GM12878 (cell line): ENCODE results near the gene KDM5B. TPM values are rescaled to one million over a fixed set of nuclear protein-coding genes. Genes with fewer than 3 reads are reported as not detected.

Experiments
- ATAC-seq: fragments of 200-7000 bp; cut with Tn5 transposase; 3 replicates; pipeline ENCODE4 v1.9.1; 2020; ENCODE audit warnings: mild to moderate bottlenecking, moderate library complexity
- BruUV-seq: library from RNA; stranded (reverse); fragments of 400-500 nt; replicated peaks from 2 replicates; lab custom pipeline; 2021; lab: Mats Ljungman, UMichigan
- CTCF ChIA-PET: fragments of 300-600 bp; sonication (Branson Sonifier 250); formaldehyde crosslinking; extraction: SDS; loops from one replicate; lab custom pipeline; 2021; ENCODE audit warnings: inconsistent platforms; lab: Yijun Ruan, JAX
- POLR2A ChIA-PET: fragments of 350-600 bp; formaldehyde crosslinking; extraction: SDS; loops from one replicate; lab custom pipeline; 2021; ENCODE audit warnings: inconsistent platforms; lab: Charles Lee
- RAD21 ChIA-PET: fragments of 300-600 bp; sonication (Branson Sonifier 250); formaldehyde crosslinking; loops from one replicate; lab custom pipeline; 2023; ENCODE audit warnings: antibody characterized with exemption; ENCODE audit not compliant: unreplicated experiment; lab: Charles Lee
- SMC1A ChIA-PET: fragments of 300-600 bp; sonication (Branson Sonifier 250); formaldehyde crosslinking; loops from one replicate; lab custom pipeline; 2023; ENCODE audit not compliant: unreplicated experiment, uncharacterized antibody; lab: Charles Lee
- DNase-seq: peaks from one replicate; pipeline ENCODE4 v3.0.0-alpha.2; 2011; ENCODE audit warnings: low read depth, low spot score
- FAIRE-seq: peaks from 3 replicates; lab custom pipeline; 2011; peaks lifted over from hg19 to GRCh38; lab: Jason Lieb, UNC
- H2AFZ ChIP-seq: 2 replicates; pipeline ENCODE4 v1.6.0; 2011; ENCODE audit warnings: low read depth, low read length, control low read depth; ENCODE audit not compliant: control insufficient read depth
- H3K27ac ChIP-seq: 2 replicates; pipeline ENCODE4 v1.5.1; 2011; ENCODE audit warnings: control low read depth; ENCODE audit not compliant: control insufficient read depth, insufficient read depth
- H3K27me3 ChIP-seq, 2 experiments: replicated peaks in 1 of 2; 2 replicates each; pipeline versions ENCODE4 v1.6.0 to v1.6.1; 2011; ENCODE audit warnings: low read length in 1 of 2; ENCODE audit not compliant: control insufficient read depth in 2 of 2, insufficient read depth in 2 of 2
- H3K36me3 ChIP-seq, 2 experiments: 2 replicates each; pipeline ENCODE4 v1.5.1; 2011; ENCODE audit warnings: low read length in 1 of 2; ENCODE audit not compliant: control insufficient read depth in 2 of 2, insufficient read depth in 2 of 2
- H3K4me1 ChIP-seq: 2 replicates; pipeline ENCODE4 v1.6.1; 2011; ENCODE audit warnings: mild to moderate bottlenecking, low read length, moderate library complexity, mixed read lengths; ENCODE audit not compliant: control insufficient read depth, insufficient read depth
- H3K4me2 ChIP-seq: 2 replicates; pipeline ENCODE4 v1.6.0; 2011; ENCODE audit warnings: control low read depth; ENCODE audit not compliant: control insufficient read depth, insufficient read depth
- H3K4me3 ChIP-seq: fragments of 200-600 bp; sonication (generic); 2 replicates; pipeline ENCODE4 v1.5.1; 2016
- H3K79me2 ChIP-seq: 2 replicates; pipeline ENCODE4 v1.6.0; 2011; ENCODE audit warnings: low read length; ENCODE audit not compliant: control insufficient read depth, insufficient read depth
- H3K9ac ChIP-seq: 2 replicates; pipeline ENCODE4 v1.8.0; 2011; ENCODE audit warnings: low read length, control low read depth, mixed read lengths; ENCODE audit not compliant: control insufficient read depth, insufficient read depth
- H3K9me3 ChIP-seq: replicated peaks from 3 replicates; pipeline ENCODE4 v1.5.1; 2011; ENCODE audit warnings: mild to moderate bottlenecking, low read length; ENCODE audit not compliant: control insufficient read depth, insufficient read depth
- H4K20me1 ChIP-seq: 2 replicates; pipeline ENCODE4 v1.6.0; 2011; ENCODE audit not compliant: control insufficient read depth, insufficient read depth
- BCL3 ChIP-seq: IDR thresholded peaks from 2 replicates; pipeline ENCODE4 v1.6.1; 2011; ENCODE audit warnings: borderline replicate concordance, low read depth, mild to moderate bottlenecking, moderate library complexity, low read length; ENCODE audit not compliant: insufficient read depth, poor library complexity, severe bottlenecking
- CEBPB ChIP-seq, 2 experiments: fragments of 150-350 bp in 1 of 2; IDR thresholded peaks; 2 replicates each; pipeline ENCODE4 v1.6.1; 2012 to 2014; ENCODE audit warnings: low read depth in 2 of 2, low read length in 2 of 2, borderline replicate concordance in 1 of 2, inconsistent platforms in 1 of 2
- CHD2 ChIP-seq: IDR thresholded peaks from 2 replicates; pipeline ENCODE4 v1.6.1; 2011; ENCODE audit warnings: low read depth, low read length, improper control_type of control experiment, borderline replicate concordance
- CREB1 ChIP-seq: IDR thresholded peaks from 2 replicates; pipeline ENCODE4 v1.6.1; 2012; ENCODE audit warnings: low read depth, mild to moderate bottlenecking, inconsistent platforms
- DPF2 ChIP-seq: fragments of 450-650 bp; IDR thresholded peaks from 2 replicates; pipeline ENCODE4 v1.6.1; 2017; ENCODE audit warnings: mild to moderate bottlenecking
- GATAD2B ChIP-seq: fragments of 450-650 bp; conservative IDR thresholded peaks from 2 replicates; pipeline ENCODE4 v1.6.1; 2017; ENCODE audit warnings: low read depth, mild to moderate bottlenecking, moderate library complexity
- HDAC2 ChIP-seq: fragments of 200-600 bp; sonication (generic); IDR thresholded peaks from 2 replicates; pipeline ENCODE4 v1.6.1; 2017
- HSF1 ChIP-seq: fragments of 150-350 bp; IDR thresholded peaks from 2 replicates; pipeline ENCODE4 v1.6.1; 2014; ENCODE audit warnings: mild to moderate bottlenecking, low read depth, low read length
- IKZF2 ChIP-seq, 2 experiments: fragments of 450-650 bp; IDR thresholded peaks; 2 replicates each; pipeline ENCODE4 v1.6.1; 2017; ENCODE audit warnings: mild to moderate bottlenecking in 2 of 2, moderate library complexity in 2 of 2
- KAT2A ChIP-seq: conservative IDR thresholded peaks from 2 replicates; pipeline ENCODE4 v1.6.1; 2011; ENCODE audit warnings: low read depth, low read length; ENCODE audit not compliant: control insufficient read depth
- MTA3 ChIP-seq: IDR thresholded peaks from 2 replicates; pipeline ENCODE4 v1.6.1; 2012; ENCODE audit warnings: low read length, inconsistent platforms, borderline replicate concordance
- NFIC ChIP-seq: IDR thresholded peaks from 2 replicates; pipeline ENCODE4 v1.6.1; 2012; ENCODE audit warnings: low read depth, mild to moderate bottlenecking, inconsistent platforms, low read length, moderate library complexity
- RELB ChIP-seq: fragments of 450-650 bp; IDR thresholded peaks from 2 replicates; pipeline ENCODE4 v1.6.1; 2017; ENCODE audit warnings: low read depth, mild to moderate bottlenecking, moderate library complexity
- SP1 ChIP-seq: IDR thresholded peaks from one replicate; pipeline ENCODE4 v1.6.1; 2011; ENCODE audit warnings: low read depth, low read length
- WRNIP1 ChIP-seq: IDR thresholded peaks from 2 replicates; pipeline ENCODE4 v1.6.1; 2011; ENCODE audit warnings: low read depth, low read length, improper control_type of control experiment, borderline replicate concordance
- ZNF207 ChIP-seq: fragments of 450-650 bp; IDR thresholded peaks from 2 replicates; pipeline ENCODE4 v1.6.1; 2014; ENCODE audit warnings: antibody characterized with exemption, mild to moderate bottlenecking, borderline replicate concordance
- WGBS: methylation state at CpG from one replicate; pipeline ENCODE4 v1.1.6; 2016; ENCODE audit warnings: low lambda C conversion rate; ENCODE audit not compliant: insufficient replicate concordance, insufficient coverage; ENCODE audit errors: missing lambda C conversion rate; 5-methylcytosine and 5-hydroxymethylcytosine counted together
- in situ Hi-C: fragments of 300-500 bp; cut with MboI; formaldehyde crosslinking; loops from 9 replicates; pipeline ENCODE4 v1.14.3; 2018; ENCODE audit warnings: mixed read lengths
- intact Hi-C: fragments of 100-400 bp; cut with micrococcal nuclease; formaldehyde crosslinking; loops from one replicate; pipeline ENCODE4 v1.14.2; 2022; ENCODE audit not compliant: unreplicated experiment
- polyA plus RNA-seq, 11 experiments: library from polyadenylated mRNA; depleted of rRNA in 4 of 11; unstranded in 6 of 11; stranded (reverse) in 5 of 11; fragments of >200 nt; fragmentation: Nextera tagmentation in 4 of 11; fragmentation: Illumina TruSeq in 1 of 11; extraction: Ambion mirVana in 4 of 11; extraction: Trizol in 1 of 11; gene quantifications; 1 replicate in 1 of 11; 2 replicates in 10 of 11; pipeline versions ENCODE4 v1.2.1 to v1.2.3, GENCODE V29; 2011 to 2016; ENCODE audit warnings: inconsistent platforms in 2 of 11, missing spikeins in 2 of 11, low read depth in 1 of 11
- total RNA-seq, 4 experiments: library from RNA; depleted of rRNA in 3 of 4; stranded (reverse); fragments of >200 nt in 3 of 4; fragmentation: Illumina TruSeq in 1 of 4; extraction: Trizol in 1 of 4; gene quantifications; 2 replicates each; pipeline versions ENCODE4 v1.2.1 to v1.2.3, GENCODE V29; 2013 to 2021
- TF ChIP-seq, protein P1 (sequence below): fragments of 450-650 bp; IDR thresholded peaks from 2 replicates; pipeline ENCODE4 v1.6.1; 2016; ENCODE audit warnings: mild to moderate bottlenecking, moderate library complexity, borderline replicate concordance

Gene KDM5B
- total and polyA plus RNA-seq, 10 of the 15 experiments (the other 5 are each of a cell fraction or from before 2014, with no cell fraction given): 1.7 to 26.6 (median 8.1) TPM

- no peak for FAIRE-seq
- no TSS peak for BruUV-seq
- WGBS: 16% methylated on average over 2 of the region's 2 CpGs
- RAD21 ChIA-PET: no interaction called here
- no peak for DNase-seq
- SMC1A ChIA-PET: no interaction called here
- H2AFZ ChIP-seq: no peak overlapping the region
- POLR2A ChIA-PET: no interaction called here
- H3K9me3 ChIP-seq: no peaks in the 10 kb centered on the region
- no peak overlapping the region for H3K4me3 ChIP-seq
- H3K36me3 ChIP-seq: no peaks in the 10 kb centered on the region
- no peak overlapping the region for H3K4me2 ChIP-seq
- no peak for ATAC-seq
- no peak overlapping the region for H3K27ac ChIP-seq
- H4K20me1 ChIP-seq: no peaks in the 10 kb centered on the region
- no peaks in the 10 kb centered on the region for H3K79me2 ChIP-seq
- CTCF ChIA-PET: no interaction called here
- H3K4me1 ChIP-seq: no peaks in the 10 kb centered on the region
- intact Hi-C loops: no loop called here
- peaks cover 1 to 2% of the 10 kb centered on the region in 2 experiments; a peak in 3 of 4 replicates for H3K27me3 ChIP-seq
- in situ Hi-C loops: no loop called here
- no peak overlapping the region for H3K9ac ChIP-seq
- TF ChIP-seq, protein P1, sequence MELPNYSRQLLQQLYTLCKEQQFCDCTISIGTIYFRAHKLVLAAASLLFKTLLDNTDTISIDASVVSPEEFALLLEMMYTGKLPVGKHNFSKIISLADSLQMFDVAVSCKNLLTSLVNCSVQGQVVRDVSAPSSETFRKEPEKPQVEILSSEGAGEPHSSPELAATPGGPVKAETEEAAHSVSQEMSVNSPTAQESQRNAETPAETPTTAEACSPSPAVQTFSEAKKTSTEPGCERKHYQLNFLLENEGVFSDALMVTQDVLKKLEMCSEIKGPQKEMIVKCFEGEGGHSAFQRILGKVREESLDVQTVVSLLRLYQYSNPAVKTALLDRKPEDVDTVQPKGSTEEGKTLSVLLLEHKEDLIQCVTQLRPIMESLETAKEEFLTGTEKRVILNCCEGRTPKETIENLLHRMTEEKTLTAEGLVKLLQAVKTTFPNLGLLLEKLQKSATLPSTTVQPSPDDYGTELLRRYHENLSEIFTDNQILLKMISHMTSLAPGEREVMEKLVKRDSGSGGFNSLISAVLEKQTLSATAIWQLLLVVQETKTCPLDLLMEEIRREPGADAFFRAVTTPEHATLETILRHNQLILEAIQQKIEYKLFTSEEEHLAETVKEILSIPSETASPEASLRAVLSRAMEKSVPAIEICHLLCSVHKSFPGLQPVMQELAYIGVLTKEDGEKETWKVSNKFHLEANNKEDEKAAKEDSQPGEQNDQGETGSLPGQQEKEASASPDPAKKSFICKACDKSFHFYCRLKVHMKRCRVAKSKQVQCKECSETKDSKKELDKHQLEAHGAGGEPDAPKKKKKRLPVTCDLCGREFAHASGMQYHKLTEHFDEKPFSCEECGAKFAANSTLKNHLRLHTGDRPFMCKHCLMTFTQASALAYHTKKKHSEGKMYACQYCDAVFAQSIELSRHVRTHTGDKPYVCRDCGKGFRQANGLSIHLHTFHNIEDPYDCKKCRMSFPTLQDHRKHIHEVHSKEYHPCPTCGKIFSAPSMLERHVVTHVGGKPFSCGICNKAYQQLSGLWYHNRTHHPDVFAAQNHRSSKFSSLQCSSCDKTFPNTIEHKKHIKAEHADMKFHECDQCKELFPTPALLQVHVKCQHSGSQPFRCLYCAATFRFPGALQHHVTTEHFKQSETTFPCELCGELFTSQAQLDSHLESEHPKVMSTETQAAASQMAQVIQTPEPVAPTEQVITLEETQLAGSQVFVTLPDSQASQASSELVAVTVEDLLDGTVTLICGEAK: no peak
- no peak for TF ChIP-seq MTA3
- TF ChIP-seq BCL3: no peak
- TF ChIP-seq CEBPB (IDR thresholded peaks at IDR 0.05; ENCODE audit: borderline replicate concordance in 1 of 2, low read depth in 2 of 2, low read length in 2 of 2): no peak
- no peak for TF ChIP-seq CREB1
- no peak for TF ChIP-seq KAT2A
- TF ChIP-seq IKZF2 (IDR thresholded peaks at IDR 0.05): no peak
- no peak for TF ChIP-seq ZNF207
- TF ChIP-seq HDAC2: no peak
- no peak for TF ChIP-seq RELB
- no peak for TF ChIP-seq GATAD2B
- no peak for TF ChIP-seq SP1
- TF ChIP-seq CHD2: no peak
- no peak for TF ChIP-seq NFIC
- TF ChIP-seq HSF1: no peak
- no peak for TF ChIP-seq DPF2
- TF ChIP-seq WRNIP1: no peak
Measured at GRCh38 chr1:202684716-202685115, 123.5 kb downstream of the KDM5B start.
